GOT3 (cell line): ENCODE data around the gene CYP4Z1.
"Not testable (repeated sequence)": the region's sequence is repeated elsewhere in the genome, so short reads cannot be mapped to it uniquely, and the experiment has no call there.

ENCODE experiments used
- DNase-seq: peaks from one replicate; lab custom pipeline; 2025; ENCODE audit warnings: mixed read lengths; lab: John Stamatoyannopoulos, UW

CYP4Z1 gene

DNA sequence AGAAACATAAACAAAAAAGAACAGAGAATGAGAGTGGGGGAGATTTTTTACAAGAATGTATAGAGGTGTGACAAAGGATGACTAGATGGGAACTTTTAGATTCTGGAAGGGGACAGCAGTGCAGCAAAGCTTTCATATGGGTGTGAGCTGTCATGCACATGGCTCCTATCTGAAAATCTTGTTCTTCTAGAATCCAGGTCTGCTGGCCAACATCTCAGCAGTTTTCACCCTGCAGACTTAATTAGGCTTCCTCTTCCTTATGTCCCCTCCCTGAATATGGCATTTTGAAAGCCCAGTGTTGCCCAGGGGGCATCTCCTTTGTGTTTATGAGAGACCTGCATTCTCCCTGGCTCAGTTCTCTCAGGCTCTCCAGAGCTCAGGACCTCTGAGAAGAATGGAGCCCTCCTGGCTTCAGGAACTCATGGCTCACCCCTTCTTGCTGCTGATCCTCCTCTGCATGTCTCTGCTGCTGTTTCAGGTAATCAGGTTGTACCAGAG is at the start of gene CYP4Z1:
TSS of gene CYP4Z1 (plus strand) at position 135 of the 498 bp plus-strand sequence. CDS start at position 395, 260 bp downstream.
- no peak for DNase-seq

DNA sequence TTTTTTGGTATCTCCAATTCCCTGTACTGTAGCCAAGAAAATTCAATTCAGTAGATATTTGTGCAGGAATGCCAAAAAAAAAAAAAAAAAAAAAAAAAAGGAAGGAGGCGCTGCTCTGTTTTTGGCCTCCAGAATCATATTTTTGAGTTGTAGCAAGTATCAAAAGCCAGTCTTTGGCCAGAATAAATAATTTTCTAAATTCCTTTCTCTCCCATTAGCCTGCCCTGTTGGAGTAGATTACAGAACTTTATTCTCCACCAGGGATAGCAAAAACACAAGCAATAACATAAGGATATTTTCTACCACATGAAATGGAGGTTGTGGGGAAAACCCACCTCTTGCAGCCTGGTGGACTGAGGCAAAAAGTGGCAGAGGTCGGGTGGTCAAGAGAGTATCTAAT is 46.0 kb upstream of the CYP4Z1 start:
- DNase-seq: no peak

DNA sequence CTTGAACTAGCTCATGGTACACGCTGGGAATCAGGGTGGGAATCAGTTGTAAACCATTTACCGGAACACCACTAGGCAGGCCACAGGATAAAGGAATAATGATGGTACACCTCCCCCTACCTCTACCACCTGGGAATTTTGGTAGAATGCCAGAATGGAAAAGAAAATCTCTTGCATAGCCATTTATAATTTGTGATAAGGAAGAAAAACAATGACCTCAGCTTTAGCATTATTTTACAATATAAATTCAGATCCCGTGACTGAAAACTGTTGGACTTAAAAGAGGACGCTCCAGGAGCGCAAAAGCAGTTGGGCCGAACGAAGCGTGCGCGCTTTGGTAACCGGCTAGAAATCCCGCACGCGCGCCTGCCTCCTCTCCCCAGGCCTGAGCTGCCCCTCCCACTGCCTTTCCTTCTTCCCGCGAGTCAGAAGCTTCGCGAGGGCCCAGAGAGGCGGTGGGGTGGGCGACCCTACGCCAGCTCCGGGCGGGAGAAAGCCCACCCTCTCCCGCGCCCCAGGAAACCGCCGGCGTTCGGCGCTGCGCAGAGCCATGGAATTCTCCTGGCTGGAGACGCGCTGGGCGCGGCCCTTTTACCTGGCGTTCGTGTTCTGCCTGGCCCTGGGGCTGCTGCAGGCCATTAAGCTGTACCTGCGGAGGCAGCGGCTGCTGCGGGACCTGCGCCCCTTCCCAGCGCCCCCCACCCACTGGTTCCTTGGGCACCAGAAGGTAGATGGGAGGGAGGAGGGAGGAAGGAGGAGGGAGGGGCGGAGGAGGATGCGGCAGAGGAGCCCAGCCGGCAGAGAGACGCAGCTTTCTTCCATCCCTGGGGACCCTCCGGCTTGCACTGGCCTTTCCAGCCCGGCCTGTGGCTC is 43.5 kb upstream of the CYP4Z1 start, which contains the start of gene CYP4X1:
TSS of gene CYP4X1 (plus strand) at position 402 of the 873 bp plus-strand sequence. CDS start at position 551, 149 bp downstream.
- no peak for DNase-seq

GRCh38 chr1:47024141-47024801 is 42.8 kb upstream of the CYP4Z1 start:
- DNase-seq: no peak

- no peak for DNase-seq
Measured at GRCh38 chr1:47030170-47030805, 36.7 kb upstream of the CYP4Z1 start.

DNA sequence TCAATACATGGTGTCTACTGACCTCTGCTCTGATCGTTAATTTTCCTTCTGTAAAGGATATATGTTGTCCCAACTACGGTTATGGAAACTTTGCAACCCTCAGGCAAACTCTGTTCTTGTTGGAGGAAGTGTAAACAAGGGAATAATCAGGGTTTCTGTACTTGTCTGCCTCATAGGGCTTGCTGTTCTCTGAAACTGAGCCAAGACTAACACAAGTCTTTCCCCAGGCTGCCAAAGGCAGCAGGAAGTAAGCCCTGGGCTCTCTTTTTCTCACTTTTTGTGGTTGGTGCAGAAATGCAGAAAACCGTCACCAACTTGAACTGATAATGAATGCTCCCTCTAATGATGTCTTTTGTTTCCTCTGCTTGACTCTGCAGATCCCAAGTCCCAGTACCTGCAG is 36.0 kb upstream of the CYP4Z1 start:
- DNase-seq: no peak

GRCh38 chr1:47031585-47031984 is 35.4 kb upstream of the CYP4Z1 start:
- DNase-seq: no peak

- no peak for DNase-seq
Measured at GRCh38 chr1:47036764-47037163, 30.3 kb upstream of the CYP4Z1 start.

DNA sequence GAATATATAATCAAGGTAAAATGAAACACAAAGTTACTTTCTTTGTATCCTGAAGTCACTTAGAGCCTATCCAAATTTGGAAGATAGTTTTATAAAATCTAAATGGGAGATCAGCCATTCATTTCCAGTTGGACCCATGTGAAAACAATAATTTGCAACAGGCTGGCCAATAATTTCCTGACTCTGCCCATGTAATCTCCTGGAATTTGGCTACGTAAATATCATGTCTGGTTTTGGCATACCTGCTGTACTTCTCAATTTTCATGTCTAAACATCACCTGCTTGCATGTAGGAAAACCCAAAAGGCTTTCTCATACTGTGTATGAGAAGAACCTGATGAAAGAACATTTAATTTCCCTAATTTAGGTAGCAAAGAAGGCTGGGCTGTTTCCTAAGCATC is 7.7 kb upstream of the CYP4Z1 start:
- DNase-seq: no peak

GRCh38 chr1:47069080-47069479 is 2.0 kb downstream of the CYP4Z1 start:
- DNase-seq: not testable (repeated sequence)

GRCh38 chr1:47069509-47069908 is 2.5 kb downstream of the CYP4Z1 start:
- DNase-seq: not testable (repeated sequence)

- not testable (repeated sequence) for DNase-seq
Measured at GRCh38 chr1:47089356-47089755, 22.3 kb downstream of the CYP4Z1 start.

- DNase-seq: not testable (repeated sequence)
Measured at GRCh38 chr1:47091476-47091875, 24.4 kb downstream of the CYP4Z1 start.

GRCh38 chr1:47104816-47105215 is 37.8 kb downstream of the CYP4Z1 start:
- no peak for DNase-seq

DNA sequence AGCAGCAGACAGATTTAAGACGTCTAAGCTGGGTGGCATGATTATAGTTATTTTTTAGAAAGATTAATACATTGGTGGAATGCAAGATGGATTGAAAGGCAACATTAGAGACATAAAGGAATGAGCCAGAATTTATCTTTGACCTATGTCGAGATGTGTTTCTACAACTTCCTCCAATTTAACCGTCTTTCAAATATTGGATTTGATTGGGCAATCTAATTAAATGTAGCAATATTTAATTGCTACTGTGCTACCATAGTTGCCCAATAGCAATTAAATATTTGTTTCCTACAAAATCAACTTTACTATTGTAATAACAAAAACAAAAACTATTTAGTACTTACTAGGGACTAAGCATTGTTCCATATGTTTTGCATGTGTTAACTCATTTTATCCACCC is 39.8 kb downstream of the CYP4Z1 start:
- DNase-seq: no peak

- not testable (repeated sequence) for DNase-seq
Measured at GRCh38 chr1:47107851-47108574, 41.0 kb downstream of the CYP4Z1 start.

- DNase-seq: not testable (repeated sequence)
Measured at GRCh38 chr1:47109482-47109881, 42.5 kb downstream of the CYP4Z1 start.

GRCh38 chr1:47113178-47113577 is 46.1 kb downstream of the CYP4Z1 start:
- no peak for DNase-seq

DNA sequence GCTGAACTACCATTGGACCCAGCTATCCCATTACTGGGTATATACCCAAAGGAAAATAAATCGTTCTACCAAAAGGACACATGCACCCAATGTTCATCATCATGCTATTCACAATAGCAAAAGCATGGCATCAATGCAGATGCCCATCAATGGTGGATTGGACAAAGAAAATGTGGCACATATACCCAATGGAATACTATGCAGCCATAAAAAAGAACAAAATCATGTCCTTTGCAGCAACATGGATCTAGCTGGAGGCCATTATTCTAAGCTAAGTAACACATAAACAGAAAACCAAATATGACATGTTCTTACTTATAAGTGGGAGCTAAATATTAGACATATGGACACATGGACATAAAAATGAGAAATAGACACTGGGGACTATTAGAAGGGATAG is 54.0 kb downstream of the CYP4Z1 start:
- not testable (repeated sequence) for DNase-seq

DNA sequence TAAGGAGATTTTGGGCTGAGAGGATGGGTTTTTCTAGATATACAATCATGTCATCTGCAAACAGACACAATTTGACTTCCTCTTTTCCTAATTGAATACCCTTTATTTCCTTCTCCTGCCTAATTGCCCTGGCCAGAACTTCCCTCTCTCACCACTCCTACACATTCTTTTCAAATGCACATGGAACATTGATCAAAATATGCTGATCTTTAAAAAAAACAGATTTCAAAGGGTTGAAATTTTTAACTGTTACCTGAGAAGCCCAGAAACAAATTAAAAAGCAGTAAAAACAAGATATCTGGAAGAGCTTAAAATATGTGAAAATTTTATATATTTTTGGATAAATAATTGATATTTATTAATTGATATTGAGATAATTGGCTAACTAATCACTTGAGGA is 57.8 kb downstream of the CYP4Z1 start:
- not testable (repeated sequence) for DNase-seq

DNA sequence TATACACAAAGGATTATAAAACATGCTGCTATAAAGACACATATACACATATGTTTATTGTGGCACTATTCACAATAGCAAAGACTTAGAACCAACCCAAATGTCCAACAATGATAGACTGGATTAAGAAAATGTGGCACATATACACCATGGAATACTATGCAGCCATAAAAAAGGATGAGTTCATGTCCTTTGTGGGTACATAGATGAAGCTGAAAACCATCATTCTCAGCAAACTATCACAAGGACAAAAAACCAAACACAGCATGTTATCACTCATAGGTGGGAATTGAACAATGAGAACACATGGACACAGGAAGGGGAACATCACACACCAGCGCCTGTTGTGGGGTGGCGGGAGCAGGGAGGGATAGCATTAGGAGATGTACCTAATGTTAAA is 60.0 kb downstream of the CYP4Z1 start:
- DNase-seq: not testable (repeated sequence)

- DNase-seq: no peak
Measured at GRCh38 chr1:47128221-47128620, 61.2 kb downstream of the CYP4Z1 start.
